HL-60 (cell line): ENCODE measurements around the gene BABAM2.

Experiments
- DNase-seq, 2 experiments: peaks; one replicate each; pipeline ENCODE4 v3.0.0-alpha.2; 2010 to 2020; ENCODE audit warnings: low read depth in 1 of 2, low spot score in 1 of 2
- H3K27ac ChIP-seq: fragments of 250-450 bp; sonication (Bioruptor Pico); replicated peaks from 2 replicates; pipeline ENCODE4 v1.5.1; 2020; ENCODE audit warnings: mild to moderate bottlenecking, moderate library complexity
- H3K27me3 ChIP-seq: fragments of 250-450 bp; sonication (Bioruptor Pico); 2 replicates; pipeline ENCODE4 v1.5.1; 2021; ENCODE audit warnings: mild to moderate bottlenecking, moderate library complexity; ENCODE audit not compliant: insufficient read depth, poor library complexity, severe bottlenecking
- H3K4me3 ChIP-seq: replicated peaks from 2 replicates; pipeline ENCODE4 v1.5.1; 2011; ENCODE audit warnings: mild to moderate bottlenecking, control low read depth, low read length; ENCODE audit not compliant: insufficient read depth
- GABPA ChIP-seq: IDR thresholded peaks from 2 replicates; pipeline ENCODE4 v1.6.1; 2012; ENCODE audit warnings: low read depth
- POLR2AphosphoS5 ChIP-seq: IDR thresholded peaks from 2 replicates; pipeline ENCODE4 v1.6.1; 2012; ENCODE audit warnings: low read depth
- SPI1 ChIP-seq: IDR thresholded peaks from 2 replicates; pipeline ENCODE4 v1.6.1; 2012; ENCODE audit warnings: low read depth, mild to moderate bottlenecking, borderline replicate concordance
- TF ChIP-seq, protein P1 (sequence below): IDR thresholded peaks from one replicate; pipeline ENCODE4 v1.5.1; 2011; ENCODE audit warnings: low read length, control low read depth, inconsistent platforms; ENCODE audit not compliant: insufficient read depth
- TF ChIP-seq, protein P2 (sequence below): IDR thresholded peaks from 2 replicates; pipeline ENCODE4 v1.6.1; 2012; ENCODE audit warnings: low read depth; ENCODE audit not compliant: insufficient replicate concordance

BABAM2 gene

DNA sequence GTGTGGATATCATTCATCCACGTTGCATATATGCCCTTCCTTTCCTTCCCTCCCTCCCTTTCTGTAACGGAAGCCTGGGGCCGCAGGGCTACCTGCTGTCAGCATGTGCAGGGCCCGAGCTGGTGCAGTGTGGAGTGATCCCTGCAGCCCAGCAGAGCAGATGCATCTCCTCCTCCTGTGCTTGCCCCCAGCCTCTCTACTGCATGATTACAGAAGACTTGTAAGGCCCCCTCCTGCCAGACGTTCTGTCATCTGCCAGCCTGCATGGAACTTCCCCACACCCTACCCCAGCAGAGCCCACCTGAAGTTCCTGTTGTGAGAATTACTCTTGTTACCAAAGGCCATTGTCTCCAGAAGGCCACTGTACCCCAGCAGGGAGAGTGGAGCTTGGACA lies 434.6 kb downstream of the BABAM2 start:
- H3K27me3 ChIP-seq = no peaks in the 10 kb centered on the region
- TF ChIP-seq POLR2AphosphoS5 (no peak), SPI1 (no peak), GABPA (no peak)
- TF ChIP-seq, protein P1, sequence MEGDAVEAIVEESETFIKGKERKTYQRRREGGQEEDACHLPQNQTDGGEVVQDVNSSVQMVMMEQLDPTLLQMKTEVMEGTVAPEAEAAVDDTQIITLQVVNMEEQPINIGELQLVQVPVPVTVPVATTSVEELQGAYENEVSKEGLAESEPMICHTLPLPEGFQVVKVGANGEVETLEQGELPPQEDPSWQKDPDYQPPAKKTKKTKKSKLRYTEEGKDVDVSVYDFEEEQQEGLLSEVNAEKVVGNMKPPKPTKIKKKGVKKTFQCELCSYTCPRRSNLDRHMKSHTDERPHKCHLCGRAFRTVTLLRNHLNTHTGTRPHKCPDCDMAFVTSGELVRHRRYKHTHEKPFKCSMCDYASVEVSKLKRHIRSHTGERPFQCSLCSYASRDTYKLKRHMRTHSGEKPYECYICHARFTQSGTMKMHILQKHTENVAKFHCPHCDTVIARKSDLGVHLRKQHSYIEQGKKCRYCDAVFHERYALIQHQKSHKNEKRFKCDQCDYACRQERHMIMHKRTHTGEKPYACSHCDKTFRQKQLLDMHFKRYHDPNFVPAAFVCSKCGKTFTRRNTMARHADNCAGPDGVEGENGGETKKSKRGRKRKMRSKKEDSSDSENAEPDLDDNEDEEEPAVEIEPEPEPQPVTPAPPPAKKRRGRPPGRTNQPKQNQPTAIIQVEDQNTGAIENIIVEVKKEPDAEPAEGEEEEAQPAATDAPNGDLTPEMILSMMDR = no peak
- TF ChIP-seq, protein P2, sequence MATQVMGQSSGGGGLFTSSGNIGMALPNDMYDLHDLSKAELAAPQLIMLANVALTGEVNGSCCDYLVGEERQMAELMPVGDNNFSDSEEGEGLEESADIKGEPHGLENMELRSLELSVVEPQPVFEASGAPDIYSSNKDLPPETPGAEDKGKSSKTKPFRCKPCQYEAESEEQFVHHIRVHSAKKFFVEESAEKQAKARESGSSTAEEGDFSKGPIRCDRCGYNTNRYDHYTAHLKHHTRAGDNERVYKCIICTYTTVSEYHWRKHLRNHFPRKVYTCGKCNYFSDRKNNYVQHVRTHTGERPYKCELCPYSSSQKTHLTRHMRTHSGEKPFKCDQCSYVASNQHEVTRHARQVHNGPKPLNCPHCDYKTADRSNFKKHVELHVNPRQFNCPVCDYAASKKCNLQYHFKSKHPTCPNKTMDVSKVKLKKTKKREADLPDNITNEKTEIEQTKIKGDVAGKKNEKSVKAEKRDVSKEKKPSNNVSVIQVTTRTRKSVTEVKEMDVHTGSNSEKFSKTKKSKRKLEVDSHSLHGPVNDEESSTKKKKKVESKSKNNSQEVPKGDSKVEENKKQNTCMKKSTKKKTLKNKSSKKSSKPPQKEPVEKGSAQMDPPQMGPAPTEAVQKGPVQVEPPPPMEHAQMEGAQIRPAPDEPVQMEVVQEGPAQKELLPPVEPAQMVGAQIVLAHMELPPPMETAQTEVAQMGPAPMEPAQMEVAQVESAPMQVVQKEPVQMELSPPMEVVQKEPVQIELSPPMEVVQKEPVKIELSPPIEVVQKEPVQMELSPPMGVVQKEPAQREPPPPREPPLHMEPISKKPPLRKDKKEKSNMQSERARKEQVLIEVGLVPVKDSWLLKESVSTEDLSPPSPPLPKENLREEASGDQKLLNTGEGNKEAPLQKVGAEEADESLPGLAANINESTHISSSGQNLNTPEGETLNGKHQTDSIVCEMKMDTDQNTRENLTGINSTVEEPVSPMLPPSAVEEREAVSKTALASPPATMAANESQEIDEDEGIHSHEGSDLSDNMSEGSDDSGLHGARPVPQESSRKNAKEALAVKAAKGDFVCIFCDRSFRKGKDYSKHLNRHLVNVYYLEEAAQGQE = no peak
- H3K27ac ChIP-seq = no peak overlapping the region
- DNase-seq = no peak
- no peak overlapping the region for H3K4me3 ChIP-seq

DNA sequence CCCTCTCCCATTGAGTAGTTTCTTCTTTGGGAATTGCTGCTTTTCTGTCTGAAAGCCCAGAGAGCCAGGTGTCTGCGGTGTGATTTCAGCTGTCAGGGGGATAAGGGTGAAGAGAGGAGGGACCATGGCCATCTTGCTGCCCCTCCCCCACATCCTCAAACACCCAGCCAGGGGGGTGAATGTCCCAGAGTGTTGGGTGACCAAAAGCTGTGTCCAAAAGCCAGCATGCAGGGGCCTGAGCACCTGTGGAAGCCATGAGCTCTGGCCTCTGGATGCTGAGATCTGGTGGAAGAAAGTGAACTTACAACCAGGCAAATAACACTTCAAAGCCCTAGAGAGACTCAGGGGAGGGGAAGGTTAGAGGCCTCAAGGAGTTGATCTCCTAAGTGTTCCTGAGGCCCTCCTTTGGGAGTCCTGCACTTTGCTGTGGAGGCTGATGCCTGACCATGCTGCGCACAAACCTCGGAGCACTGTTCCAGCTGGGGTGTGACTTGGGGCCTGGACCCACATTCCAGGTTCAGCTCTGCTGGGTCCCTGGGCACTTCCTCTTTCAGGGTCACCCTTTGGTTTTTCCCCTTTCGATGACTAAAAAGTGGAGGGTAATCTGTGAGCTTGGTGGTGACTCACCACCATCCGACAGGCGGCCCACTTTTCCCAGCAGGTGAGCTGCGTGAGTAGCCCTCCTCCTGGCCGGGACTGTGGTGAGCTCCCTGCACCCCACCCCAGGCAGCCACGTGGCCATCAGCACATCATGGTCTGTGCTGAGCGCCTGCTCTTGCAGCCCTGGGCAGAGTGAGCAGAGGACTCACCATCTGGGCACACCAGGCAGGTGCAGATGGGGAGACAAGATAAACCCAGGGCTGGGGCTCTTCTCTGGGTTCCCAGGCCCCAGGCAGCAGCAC lies 435.3 kb downstream of the BABAM2 start:
- DNase-seq = peak in 1 of 2 experiments; percentile 46
- no peak overlapping the region for H3K27ac ChIP-seq
- no peak for TF ChIP-seq GABPA
- peak; percentile 76 for TF ChIP-seq SPI1
- TF ChIP-seq, protein P1 = no peak
- TF ChIP-seq POLR2AphosphoS5 = no peak
- TF ChIP-seq, protein P2 = no peak
- no peaks in the 10 kb centered on the region for H3K27me3 ChIP-seq
- no peak overlapping the region for H3K4me3 ChIP-seq

DNA sequence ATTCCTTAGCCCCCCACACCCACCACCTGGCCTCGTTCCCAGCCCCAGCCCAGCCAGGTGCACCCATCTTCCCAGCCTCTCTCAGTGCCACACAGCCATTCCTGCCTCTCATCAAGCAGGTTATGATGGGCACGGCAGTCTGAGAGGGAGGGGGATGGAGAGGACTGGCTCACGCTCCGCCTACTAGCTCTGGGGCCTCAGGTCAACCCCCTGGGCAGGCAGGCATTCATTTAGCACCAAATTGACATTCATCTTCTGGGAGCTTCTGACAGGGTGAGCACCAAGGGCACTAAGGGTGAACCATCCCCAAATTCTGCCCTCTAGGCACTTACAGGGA lies 435.9 kb downstream of the BABAM2 start:
- TF ChIP-seq POLR2AphosphoS5 (no peak), SPI1 (no peak), GABPA (no peak)
- TF ChIP-seq, protein P2 = no peak
- TF ChIP-seq, protein P1 = no peak
- Histone ChIP-seq H3K27me3 (no peaks in the 10 kb centered on the region), H3K4me3 (no peak overlapping the region), H3K27ac (no peak overlapping the region)
- DNase-seq = no peak
